NCI-H2227 treated with DMSO at 0.1 percent for 48 hours (cell line): ENCODE measurements around the gene HNRNPA2B1.

Experiments used
- DNase-seq: peaks from one replicate; lab custom pipeline; 2025; lab: John Stamatoyannopoulos, UW

HNRNPA2B1 gene

GRCh38 chr7:26147030-26147429 lies 53.5 kb downstream of the HNRNPA2B1 start:
- DNase-seq: no peak

- no peak for DNase-seq
These were observed 55.3 kb downstream of the HNRNPA2B1 start for GRCh38 chr7:26145238-26145637.

- DNase-seq: no peak
These were observed 56.1 kb downstream of the HNRNPA2B1 start for GRCh38 chr7:26144184-26145080.

- DNase-seq: no peak
These were observed 57.1 kb downstream of the HNRNPA2B1 start for GRCh38 chr7:26143298-26144048.

GRCh38 chr7:26141077-26141476 lies 59.5 kb downstream of the HNRNPA2B1 start:
- DNase-seq: no peak

- no peak for DNase-seq
These were observed 60.2 kb downstream of the HNRNPA2B1 start for GRCh38 chr7:26140380-26140779.
